Activated CD8-positive, alpha-beta memory T cell treated with anti-CD3 and anti-CD28 coated beads for 48 hours (primary cell): ENCODE results near the gene CCDC80.
"Not testable (repeated sequence)": the region's sequence is repeated elsewhere in the genome, so short reads cannot be mapped to it uniquely, and the experiment has no call there.

Experiments used
- DNase-seq, 3 experiments: peaks; one replicate each; pipeline ENCODE4 v3.0.0-alpha.2; 2020; ENCODE audit warnings: low read depth in 2 of 3, low spot score in 2 of 3

Gene CCDC80

GRCh38 chr3:112593258-112593657 is 47.7 kb downstream of the CCDC80 start:
- DNase-seq = no peak

GRCh38 chr3:112587336-112587735 is 53.6 kb downstream of the CCDC80 start:
- no peak for DNase-seq

- DNase-seq = no peak
Observed at GRCh38 chr3:112585782-112586181, 55.2 kb downstream of the CCDC80 start.

- DNase-seq = no peak
Observed at GRCh38 chr3:112583105-112583504, 57.8 kb downstream of the CCDC80 start.

- no peak for DNase-seq
Observed at GRCh38 chr3:112582244-112582874, 58.6 kb downstream of the CCDC80 start.

GRCh38 chr3:112579697-112580096 is 61.2 kb downstream of the CCDC80 start:
- no peak for DNase-seq

GRCh38 chr3:112579232-112579631 is 61.7 kb downstream of the CCDC80 start:
- no peak for DNase-seq

- DNase-seq = no peak
Observed at GRCh38 chr3:112572701-112573100, 68.2 kb downstream of the CCDC80 start.

- no peak for DNase-seq
Observed at GRCh38 chr3:112569265-112569664, 71.7 kb downstream of the CCDC80 start.

GRCh38 chr3:112568642-112569041 is 72.3 kb downstream of the CCDC80 start:
- DNase-seq = no peak

- DNase-seq = no peak
Observed at GRCh38 chr3:112564940-112565305, 76.0 kb downstream of the CCDC80 start.

GRCh38 chr3:112564247-112564939 is 76.5 kb downstream of the CCDC80 start:
- DNase-seq = not testable (repeated sequence)

GRCh38 chr3:112561734-112562529 is 79.0 kb downstream of the CCDC80 start, which contains the start of the genes ATG3 and SLC35A5:
Gene ATG3 (minus strand): TSS chr3:112561962. CDS start chr3:112561528, 434 bp downstream.
Gene SLC35A5 (plus strand): TSS chr3:112562045. CDS start chr3:112563404, 1,359 bp downstream.
- DNase-seq = peak; percentile 91 to 95 (median 92)

- peak in 2 of 3 experiments; percentile 63 to 81 for DNase-seq
Observed at GRCh38 chr3:112561484-112561733, 79.5 kb downstream of the CCDC80 start.

- peak in 2 of 3 experiments; percentile 35 to 52 for DNase-seq
Observed at GRCh38 chr3:112560721-112561483, 80.0 kb downstream of the CCDC80 start.

GRCh38 chr3:112560307-112560706 is 80.6 kb downstream of the CCDC80 start:
- DNase-seq = no peak

- no peak for DNase-seq
Observed at GRCh38 chr3:112557976-112558375, 83.0 kb downstream of the CCDC80 start.

GRCh38 chr3:112555535-112556170 is 85.3 kb downstream of the CCDC80 start:
- DNase-seq = no peak

GRCh38 chr3:112550859-112551258 is 90.1 kb downstream of the CCDC80 start:
- DNase-seq = no peak
